Thoracic aorta (tissue), 2 donors: Measurements from ENCODE around the gene GYS2. TPM values are rescaled to one million over a fixed set of nuclear protein-coding genes. Genes with fewer than 3 reads are reported as not detected.

Experiments used
- ATAC-seq: fragments of 150-250 bp; one replicate; pipeline ENCODE4 v1.8.0; 2017; ENCODE audit warnings: low read depth; ENCODE audit not compliant: insufficient number of reproducible peaks, low FRiP score
- DNase-seq: peaks from one replicate; pipeline ENCODE4 v3.0.0-alpha.2; 2020; ENCODE audit warnings: low spot score
- H3K27ac ChIP-seq, 2 donors: fragments of 200-600 bp; sonication (generic); 1 replicate in 1 of 2; 2 replicates in 1 of 2; pipeline ENCODE4 v1.5.1; 2016; ENCODE audit warnings: mild to moderate bottlenecking in 2 of 2, moderate library complexity in 2 of 2
- H3K27me3 ChIP-seq: fragments of 200-600 bp; sonication (generic); replicated peaks from 2 replicates; pipeline ENCODE4 v1.6.0; 2016; ENCODE audit warnings: mild to moderate bottlenecking; ENCODE audit not compliant: insufficient read depth
- H3K36me3 ChIP-seq: fragments of 200-600 bp; sonication (generic); one replicate; pipeline ENCODE4 v1.5.1; 2016
- H3K4me1 ChIP-seq, 2 donors: fragments of 200-600 bp; sonication (generic); 1 replicate in 1 of 2; 2 replicates in 1 of 2; pipeline versions ENCODE4 v1.5.1 to v1.6.0; 2016; ENCODE audit warnings: low read depth in 2 of 2, mild to moderate bottlenecking in 1 of 2; ENCODE audit not compliant: control insufficient read depth in 1 of 2
- H3K4me3 ChIP-seq: fragments of 200-600 bp; sonication (generic); 2 replicates; pipeline ENCODE4 v1.5.1; 2016; ENCODE audit warnings: mild to moderate bottlenecking
- H3K9me3 ChIP-seq: fragments of 200-600 bp; sonication (generic); 2 replicates; pipeline ENCODE4 v1.5.1; 2016
- total RNA-seq, 2 donors: library from RNA; depleted of rRNA; stranded (reverse); fragments of >200 nt; gene quantifications; one replicate each; pipeline versions ENCODE4 v1.1.0 to v1.2.3, GENCODE V29; 2016
- TF ChIP-seq, protein P1 (sequence below): fragments of 200-600 bp; sonication (generic); IDR thresholded peaks from one replicate; pipeline ENCODE4 v1.5.1; 2019; ENCODE audit warnings: antibody characterized with exemption

The GYS2 gene
- total RNA-seq, 2 donors from 2014 or later = not detected

DNA sequence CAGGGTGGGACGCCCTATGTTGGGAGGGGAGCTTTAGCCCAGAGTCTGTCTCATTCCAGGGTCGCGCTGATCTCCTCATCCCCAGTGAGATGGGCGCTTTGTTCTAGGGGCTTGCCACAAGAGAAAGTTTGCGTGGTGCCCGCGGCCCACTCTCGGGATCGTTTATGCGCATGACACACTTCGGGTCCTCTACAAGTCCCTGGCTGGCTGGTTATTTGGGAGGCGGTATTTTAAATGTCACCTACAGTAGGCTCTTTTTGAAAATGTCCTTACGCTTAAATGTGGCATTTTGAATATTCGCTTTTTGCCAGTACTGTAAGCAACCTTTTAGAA lies 102.5 kb downstream of the GYS2 start:
- Histone ChIP-seq H3K4me1 (peaks cover 30 to 52% of the 10 kb centered on the region in 2 donors), H3K9me3 (no peaks in the 10 kb centered on the region), H3K36me3 (peaks cover 11% of the 10 kb centered on the region), H3K4me3 (peak overlapping the region; percentile 93), H3K27ac (peak overlapping the region; percentile 85 to 97), H3K27me3 (no peaks in the 10 kb centered on the region)
- TF ChIP-seq, protein P1, sequence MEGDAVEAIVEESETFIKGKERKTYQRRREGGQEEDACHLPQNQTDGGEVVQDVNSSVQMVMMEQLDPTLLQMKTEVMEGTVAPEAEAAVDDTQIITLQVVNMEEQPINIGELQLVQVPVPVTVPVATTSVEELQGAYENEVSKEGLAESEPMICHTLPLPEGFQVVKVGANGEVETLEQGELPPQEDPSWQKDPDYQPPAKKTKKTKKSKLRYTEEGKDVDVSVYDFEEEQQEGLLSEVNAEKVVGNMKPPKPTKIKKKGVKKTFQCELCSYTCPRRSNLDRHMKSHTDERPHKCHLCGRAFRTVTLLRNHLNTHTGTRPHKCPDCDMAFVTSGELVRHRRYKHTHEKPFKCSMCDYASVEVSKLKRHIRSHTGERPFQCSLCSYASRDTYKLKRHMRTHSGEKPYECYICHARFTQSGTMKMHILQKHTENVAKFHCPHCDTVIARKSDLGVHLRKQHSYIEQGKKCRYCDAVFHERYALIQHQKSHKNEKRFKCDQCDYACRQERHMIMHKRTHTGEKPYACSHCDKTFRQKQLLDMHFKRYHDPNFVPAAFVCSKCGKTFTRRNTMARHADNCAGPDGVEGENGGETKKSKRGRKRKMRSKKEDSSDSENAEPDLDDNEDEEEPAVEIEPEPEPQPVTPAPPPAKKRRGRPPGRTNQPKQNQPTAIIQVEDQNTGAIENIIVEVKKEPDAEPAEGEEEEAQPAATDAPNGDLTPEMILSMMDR = no peak
- peak; percentile 4 for DNase-seq
- ATAC-seq = no peak

DNA sequence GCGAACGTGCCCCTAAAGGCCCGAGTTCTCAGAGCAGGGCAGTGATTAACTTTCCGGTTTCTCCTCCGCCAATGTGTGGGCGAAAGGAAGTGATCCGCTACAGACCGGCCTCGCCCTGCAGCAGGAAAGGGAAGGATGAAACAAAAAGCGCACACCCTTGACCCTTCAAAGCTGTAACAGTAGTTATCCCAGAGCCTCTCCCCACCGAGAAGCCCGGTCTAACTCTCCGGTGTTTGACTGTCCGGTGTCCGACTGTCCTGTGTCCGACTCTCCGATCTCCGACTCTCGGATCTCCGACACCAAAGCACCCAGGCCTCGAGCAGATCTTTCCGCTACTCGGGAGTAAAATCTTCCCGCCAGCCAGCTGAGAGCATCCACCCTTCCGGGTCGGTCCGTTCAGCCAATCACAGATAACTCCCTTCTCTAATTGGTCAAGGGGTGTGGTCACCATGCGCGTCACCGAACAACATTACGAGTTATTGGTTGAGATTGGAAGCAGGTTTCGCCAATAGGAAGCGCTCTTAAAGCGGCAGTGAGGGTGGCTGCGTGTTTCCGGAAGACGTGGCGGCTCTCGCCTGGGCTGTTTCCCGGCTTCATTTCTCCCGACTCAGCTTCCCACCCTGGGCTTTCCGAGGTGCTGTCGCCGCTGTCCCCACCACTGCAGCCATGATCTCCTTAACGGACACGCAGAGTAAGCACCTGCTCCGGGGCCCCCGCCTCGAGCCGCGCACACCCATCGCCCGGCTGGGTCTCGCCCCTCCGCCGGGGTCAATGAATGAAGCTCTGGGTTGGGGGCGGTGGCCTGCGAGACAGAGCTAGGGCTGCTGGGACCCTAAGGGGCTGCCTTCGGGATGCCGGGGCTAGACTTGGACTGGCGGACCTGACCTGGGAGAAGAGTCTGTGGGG lies 103.1 kb downstream of the GYS2 start, which contains the start of the genes GOLT1B and RECQL:
TSS of gene GOLT1B (plus strand) at position 532 of the 906 bp plus-strand sequence. CDS start at position 667, 135 bp downstream.
TSS of gene RECQL (minus strand) at position 378 of the 906 bp plus-strand sequence. CDS start 2,065 bp downstream, outside the sequence.
- H3K36me3 ChIP-seq = peaks cover 11% of the 10 kb centered on the region
- no peaks in the 10 kb centered on the region for H3K27me3 ChIP-seq
- no peaks in the 10 kb centered on the region for H3K9me3 ChIP-seq
- TF ChIP-seq, protein P1 = no peak
- H3K4me1 ChIP-seq = peaks cover 30 to 52% of the 10 kb centered on the region in 2 donors
- peak; percentile 89 for DNase-seq
- H3K27ac ChIP-seq = peak within 1 kb of the TSS; percentile 85 to 97
- ATAC-seq = peak; percentile 100
- peak within 1 kb of the TSS; percentile 93 for H3K4me3 ChIP-seq

DNA sequence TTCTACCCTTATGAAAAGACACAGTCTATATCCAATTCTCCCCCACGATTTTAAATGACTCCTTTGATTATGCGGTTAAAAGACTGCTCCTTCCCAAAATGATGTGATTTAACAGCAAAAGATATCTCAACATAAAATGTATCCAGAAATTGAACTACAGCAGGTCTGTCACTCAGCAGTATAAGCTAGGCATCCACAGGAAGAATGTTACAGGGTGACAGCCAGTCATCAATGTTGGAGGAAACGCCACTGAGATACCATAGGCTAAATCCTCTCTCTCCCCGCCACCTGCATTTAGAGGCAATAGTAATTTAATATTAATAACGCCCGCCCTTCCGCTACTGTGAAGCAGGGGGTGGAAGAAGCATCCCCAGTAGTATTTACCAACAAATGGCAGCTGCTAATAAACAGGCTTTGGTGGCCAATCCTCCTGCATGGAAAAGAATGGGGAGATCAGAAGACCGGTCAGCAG lies 103.8 kb downstream of the GYS2 start:
- Histone ChIP-seq H3K36me3 (peaks cover 18% of the 10 kb centered on the region), H3K9me3 (no peaks in the 10 kb centered on the region), H3K4me3 (peak overlapping the region; percentile 93), H3K27me3 (no peaks in the 10 kb centered on the region), H3K27ac (peak overlapping the region; percentile 85 to 97), H3K4me1 (peaks cover 30 to 52% of the 10 kb centered on the region in 2 donors)
- TF ChIP-seq, protein P1 = no peak
- ATAC-seq (no peak), DNase-seq (no peak)

DNA sequence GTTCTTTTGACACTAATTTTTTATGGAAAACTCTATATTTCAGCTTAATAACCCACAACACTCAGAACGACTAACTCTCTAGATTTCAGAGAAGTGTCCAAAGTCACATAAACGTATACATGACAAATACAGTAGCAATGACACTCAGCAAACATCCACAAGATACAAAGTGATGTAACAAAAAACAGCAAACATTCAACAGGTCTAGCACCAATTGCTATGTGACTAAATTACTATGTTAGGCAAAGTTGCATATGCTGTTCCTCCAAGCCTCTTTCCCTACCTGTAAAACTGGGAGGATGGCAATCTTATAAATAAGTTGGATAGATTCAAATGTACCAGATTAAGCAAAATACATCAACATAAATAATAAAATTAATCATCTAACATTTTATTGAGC lies 104.9 kb downstream of the GYS2 start:
- ATAC-seq (no peak), DNase-seq (no peak)
- TF ChIP-seq, protein P1 = no peak
- Histone ChIP-seq H3K36me3 (peaks cover 22% of the 10 kb centered on the region), H3K4me3 (peak overlapping the region; percentile 93), H3K4me1 (peaks cover 30 to 43% of the 10 kb centered on the region in 2 donors), H3K9me3 (no peaks in the 10 kb centered on the region), H3K27ac (no peak overlapping the region), H3K27me3 (no peaks in the 10 kb centered on the region)

Other genes with a start within 250 kb of the GYS2 start
- gene IAPP, start 231.9 kb downstream of the GYS2 start, total RNA-seq = not detected
- gene PYROXD1, start 167.2 kb downstream of the GYS2 start, total RNA-seq = 10 to 100 TPM; 16.4 to 24.5 TPM
- gene RECQL, start 103.2 kb downstream of the GYS2 start, total RNA-seq = 10 to 100 TPM; 30.1 to 55.3 TPM
- gene GOLT1B, start 103.1 kb downstream of the GYS2 start, total RNA-seq = 10 to 100 TPM; 26.7 to 36.8 TPM
- under 1 TPM in 1 of 2 donors, not detected in 1; 0.81 TPM for gene SPX, start 78.6 kb downstream of the GYS2 start, total RNA-seq
- gene LDHB, start 53.0 kb upstream of the GYS2 start, total RNA-seq = 100 to 1,000 TPM in 1 of 2 donors, 10 to 100 TPM in 1; 89.6 to 165 TPM
- 1 to 10 TPM; 7.0 to 8.1 TPM for gene KCNJ8, start 169.9 kb upstream of the GYS2 start, total RNA-seq